HFF-Myc (cell line): Measurements from ENCODE around the gene CHTOP.

ENCODE experiments used
- DNase-seq: peaks from one replicate; pipeline ENCODE4 v3.0.0-alpha.2; 2011; ENCODE audit warnings: low read depth; ENCODE audit errors: extremely low read depth
- H3K4me3 ChIP-seq: replicated peaks from 2 replicates; pipeline ENCODE4 v1.5.1; 2011; ENCODE audit warnings: low read depth, mild to moderate bottlenecking, control low read depth, low read length
- TF ChIP-seq, protein P1 (sequence below): IDR thresholded peaks from 2 replicates; pipeline ENCODE4 v1.5.1; 2012; ENCODE audit warnings: mild to moderate bottlenecking, low read depth, low read length, control low read depth; ENCODE audit errors: missing control alignments

The CHTOP gene

DNA sequence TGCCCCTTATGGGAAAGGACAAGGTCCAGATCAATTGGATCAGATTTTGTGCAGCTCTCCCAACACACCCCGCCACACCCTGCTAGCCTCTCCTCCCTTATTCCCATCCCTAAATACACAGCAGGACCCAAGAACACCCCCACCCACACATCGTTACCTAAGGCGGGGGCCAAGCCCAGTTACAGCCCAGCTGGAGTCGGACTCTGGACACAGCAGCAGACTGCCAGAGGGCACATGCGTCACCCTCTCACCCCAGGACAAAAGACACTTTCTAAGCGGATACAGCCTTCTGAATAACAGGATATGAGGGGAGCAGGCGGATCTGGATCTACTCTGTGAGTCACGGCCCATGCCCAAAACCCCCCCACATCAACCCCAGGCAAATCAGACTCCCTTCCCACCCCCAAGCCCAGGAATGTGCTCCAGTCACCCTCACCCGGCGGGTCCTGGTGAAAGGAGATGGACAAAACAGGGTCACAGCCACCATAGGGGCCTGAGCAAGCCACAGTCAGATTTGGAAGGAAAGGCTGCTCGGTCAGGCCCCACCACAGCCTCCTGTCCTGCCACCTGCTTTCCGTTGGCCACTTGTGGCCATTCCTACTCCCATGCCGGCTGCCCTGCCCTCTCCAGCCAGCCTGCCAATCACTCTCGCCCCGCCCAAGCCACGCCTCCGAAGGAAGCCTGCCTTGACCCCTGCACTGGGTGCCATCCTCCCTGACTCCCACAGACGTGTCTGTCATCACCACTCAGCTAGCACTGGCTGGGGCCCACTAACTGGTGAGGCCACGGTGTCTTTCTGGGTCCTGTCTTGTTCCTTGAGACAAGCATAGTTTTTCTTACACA is 24.9 kb upstream of the CHTOP start:
- peak overlapping the region; percentile 90 for H3K4me3 ChIP-seq
- peak; percentile 91 for DNase-seq
- TF ChIP-seq, protein P1, sequence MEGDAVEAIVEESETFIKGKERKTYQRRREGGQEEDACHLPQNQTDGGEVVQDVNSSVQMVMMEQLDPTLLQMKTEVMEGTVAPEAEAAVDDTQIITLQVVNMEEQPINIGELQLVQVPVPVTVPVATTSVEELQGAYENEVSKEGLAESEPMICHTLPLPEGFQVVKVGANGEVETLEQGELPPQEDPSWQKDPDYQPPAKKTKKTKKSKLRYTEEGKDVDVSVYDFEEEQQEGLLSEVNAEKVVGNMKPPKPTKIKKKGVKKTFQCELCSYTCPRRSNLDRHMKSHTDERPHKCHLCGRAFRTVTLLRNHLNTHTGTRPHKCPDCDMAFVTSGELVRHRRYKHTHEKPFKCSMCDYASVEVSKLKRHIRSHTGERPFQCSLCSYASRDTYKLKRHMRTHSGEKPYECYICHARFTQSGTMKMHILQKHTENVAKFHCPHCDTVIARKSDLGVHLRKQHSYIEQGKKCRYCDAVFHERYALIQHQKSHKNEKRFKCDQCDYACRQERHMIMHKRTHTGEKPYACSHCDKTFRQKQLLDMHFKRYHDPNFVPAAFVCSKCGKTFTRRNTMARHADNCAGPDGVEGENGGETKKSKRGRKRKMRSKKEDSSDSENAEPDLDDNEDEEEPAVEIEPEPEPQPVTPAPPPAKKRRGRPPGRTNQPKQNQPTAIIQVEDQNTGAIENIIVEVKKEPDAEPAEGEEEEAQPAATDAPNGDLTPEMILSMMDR = no peak

DNA sequence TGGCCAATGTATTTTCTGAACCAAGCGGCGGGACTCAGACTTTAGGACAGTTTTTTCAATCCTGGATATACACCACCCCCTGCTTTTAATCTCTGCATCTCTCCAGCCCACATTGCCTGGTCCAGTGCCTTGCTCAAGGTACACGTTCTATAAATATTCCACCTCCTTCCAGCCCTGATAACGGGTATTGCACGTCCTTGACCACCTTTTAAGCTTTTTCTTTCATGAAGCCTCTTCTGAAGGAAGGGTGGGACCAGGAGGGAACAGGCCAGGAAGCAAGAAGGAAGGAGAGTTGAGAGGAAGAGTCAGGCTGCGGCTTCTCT is 24.3 kb upstream of the CHTOP start:
- peak overlapping the region; percentile 90 for H3K4me3 ChIP-seq
- TF ChIP-seq, protein P1 = no peak
- no peak for DNase-seq

DNA sequence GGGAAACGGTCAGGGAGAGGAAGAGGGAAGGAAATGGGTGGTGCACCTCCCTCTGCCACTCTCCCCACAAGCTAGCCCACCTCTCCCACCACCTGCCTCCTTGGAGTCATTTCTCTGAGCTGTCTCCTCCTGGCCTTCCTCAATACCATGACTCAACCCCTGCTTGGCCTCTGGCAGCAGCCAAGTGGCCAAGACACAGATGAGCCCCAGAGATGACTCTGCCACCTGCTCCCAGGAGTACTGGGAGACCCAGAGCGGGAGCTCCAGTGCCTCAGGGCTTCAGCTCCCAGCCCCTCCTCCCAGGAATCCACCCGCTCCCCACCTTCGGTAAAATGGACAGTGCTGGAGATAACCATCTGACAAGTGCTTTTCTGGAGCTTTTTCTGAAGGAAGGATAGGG is 23.5 kb upstream of the CHTOP start:
- TF ChIP-seq, protein P1 = no peak
- no peak for DNase-seq
- H3K4me3 ChIP-seq = peak overlapping the region; percentile 90

DNA sequence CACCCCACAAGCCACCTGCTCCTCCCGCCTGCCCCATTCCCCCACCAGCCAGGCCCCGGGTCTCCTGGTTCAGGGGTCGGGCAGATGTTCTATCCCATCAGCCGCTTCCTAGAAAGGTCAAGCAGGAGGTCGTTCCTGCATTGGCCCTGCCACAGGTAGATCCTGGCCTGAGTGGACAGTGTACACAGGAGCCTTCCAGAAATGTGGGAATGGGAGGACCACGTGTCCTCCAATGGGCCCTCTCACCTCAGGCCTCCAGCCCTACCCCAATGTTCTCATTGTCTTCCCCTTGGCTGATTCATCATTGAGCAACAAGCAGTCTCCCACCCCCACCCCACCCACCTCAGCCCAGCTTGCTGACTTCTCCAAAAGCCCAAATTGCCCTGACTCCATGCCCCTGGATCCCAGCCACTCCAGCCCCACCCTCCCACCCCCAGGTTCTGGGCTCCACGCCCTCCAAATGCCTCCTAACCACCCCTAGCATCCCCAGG is 23.0 kb upstream of the CHTOP start:
- no peak for DNase-seq
- TF ChIP-seq, protein P1 = no peak
- peak overlapping the region; percentile 90 for H3K4me3 ChIP-seq

DNA sequence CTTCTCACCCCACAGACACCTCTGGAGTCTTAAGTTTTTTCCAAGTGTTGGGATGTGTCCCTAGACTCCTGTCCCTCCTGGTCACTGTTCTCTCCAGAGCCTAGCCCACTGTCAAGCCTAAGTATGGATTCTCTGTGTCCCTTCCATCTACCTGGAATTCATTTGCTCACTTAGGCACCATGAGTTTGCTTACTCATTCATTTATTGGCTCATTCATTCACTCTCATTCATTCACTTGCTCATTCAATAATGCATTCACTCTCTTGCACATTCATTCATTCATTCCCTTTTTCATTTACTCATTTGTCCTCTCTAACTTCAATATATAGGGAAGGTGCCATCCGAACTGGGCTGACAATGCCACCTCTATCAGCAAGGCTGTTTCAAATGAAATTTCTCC is 22.5 kb upstream of the CHTOP start:
- DNase-seq = no peak
- H3K4me3 ChIP-seq = peak overlapping the region; percentile 90
- TF ChIP-seq, protein P1 = no peak

DNA sequence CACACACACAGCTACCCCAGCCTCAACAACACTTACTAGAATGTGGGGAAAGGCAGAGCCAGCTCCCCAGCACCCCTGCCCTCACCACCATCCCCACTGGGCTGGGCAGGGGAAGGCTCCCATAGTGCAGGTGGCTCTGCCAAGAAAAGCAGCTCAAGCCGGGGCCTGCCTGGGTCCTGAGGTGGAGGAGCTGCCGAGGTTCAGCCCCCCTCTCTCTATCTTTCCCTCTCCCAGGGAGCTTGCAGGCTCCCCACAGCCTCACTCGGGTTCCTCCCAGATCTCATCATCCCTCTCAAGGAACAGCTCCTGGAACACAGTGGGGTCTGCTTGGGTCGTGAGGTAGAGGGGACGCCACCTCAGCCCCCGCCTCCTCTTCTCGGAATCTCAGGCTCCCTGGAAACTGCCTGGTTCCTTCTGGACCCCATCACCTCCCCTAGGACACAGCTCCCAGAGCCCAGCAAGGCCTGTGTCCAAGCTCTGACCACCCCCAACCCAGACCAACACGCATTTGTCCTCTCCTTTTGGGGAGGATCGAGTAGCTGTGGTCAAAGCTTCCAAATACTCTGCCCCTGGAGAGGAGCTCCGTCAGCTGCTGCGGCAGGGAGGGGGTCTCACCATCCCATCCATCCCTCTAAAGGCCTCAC is 21.6 kb upstream of the CHTOP start:
- no peak for DNase-seq
- H3K4me3 ChIP-seq = peak overlapping the region; percentile 90
- TF ChIP-seq, protein P1 = no peak
